Measurements from ENCODE around the gene CTDSPL.
A peak's percentile ranks its signal among the peaks of the same experiment; 100 is the strongest.

Gene CTDSPL

DNA sequence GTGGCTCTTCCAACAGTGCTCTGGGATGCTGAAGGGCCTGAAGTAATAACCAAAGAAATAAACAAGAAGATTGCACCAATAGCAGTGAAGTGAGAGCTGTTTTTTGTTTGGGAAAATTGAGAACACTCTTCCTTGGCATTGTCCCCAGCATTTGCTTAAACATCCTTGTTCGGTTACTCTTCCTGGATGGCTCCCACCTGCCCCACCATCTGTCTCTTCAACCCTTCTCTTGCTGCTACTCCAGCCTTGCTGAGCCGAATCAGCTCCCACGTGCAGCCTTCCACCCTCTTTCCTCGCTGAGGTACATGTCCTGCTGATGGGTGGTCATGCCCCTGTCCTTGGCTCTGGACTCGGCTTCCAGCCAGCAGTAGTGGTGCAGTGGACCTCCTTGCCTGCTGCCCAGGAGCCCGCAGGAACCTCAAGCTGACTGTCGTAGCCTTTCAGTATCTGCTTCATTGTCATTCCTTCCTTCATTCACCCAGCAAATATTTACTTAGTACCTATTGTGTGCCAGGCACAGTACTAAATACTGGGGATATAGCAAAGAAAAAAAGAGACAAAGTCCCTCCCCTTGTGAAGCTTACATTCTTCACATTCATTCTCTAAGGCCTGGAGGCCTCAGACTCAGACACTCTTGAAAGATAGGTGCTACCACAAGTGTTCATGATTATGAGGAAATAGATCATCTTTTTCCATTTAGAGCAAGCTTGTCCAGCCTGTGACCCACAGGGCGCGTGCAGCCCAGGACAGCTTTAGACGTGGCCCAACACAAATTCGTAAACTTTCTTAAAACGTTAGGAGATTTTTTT is 111.8 kb downstream of the CTDSPL start:
- TF ChIP-seq, protein P1, sequence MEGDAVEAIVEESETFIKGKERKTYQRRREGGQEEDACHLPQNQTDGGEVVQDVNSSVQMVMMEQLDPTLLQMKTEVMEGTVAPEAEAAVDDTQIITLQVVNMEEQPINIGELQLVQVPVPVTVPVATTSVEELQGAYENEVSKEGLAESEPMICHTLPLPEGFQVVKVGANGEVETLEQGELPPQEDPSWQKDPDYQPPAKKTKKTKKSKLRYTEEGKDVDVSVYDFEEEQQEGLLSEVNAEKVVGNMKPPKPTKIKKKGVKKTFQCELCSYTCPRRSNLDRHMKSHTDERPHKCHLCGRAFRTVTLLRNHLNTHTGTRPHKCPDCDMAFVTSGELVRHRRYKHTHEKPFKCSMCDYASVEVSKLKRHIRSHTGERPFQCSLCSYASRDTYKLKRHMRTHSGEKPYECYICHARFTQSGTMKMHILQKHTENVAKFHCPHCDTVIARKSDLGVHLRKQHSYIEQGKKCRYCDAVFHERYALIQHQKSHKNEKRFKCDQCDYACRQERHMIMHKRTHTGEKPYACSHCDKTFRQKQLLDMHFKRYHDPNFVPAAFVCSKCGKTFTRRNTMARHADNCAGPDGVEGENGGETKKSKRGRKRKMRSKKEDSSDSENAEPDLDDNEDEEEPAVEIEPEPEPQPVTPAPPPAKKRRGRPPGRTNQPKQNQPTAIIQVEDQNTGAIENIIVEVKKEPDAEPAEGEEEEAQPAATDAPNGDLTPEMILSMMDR (IDR thresholded peaks at IDR 0.05; ENCODE audit: low read depth, low read length, missing control alignments): no peak
- no peak for DNase-seq (ENCODE audit: low read depth)
- in situ Hi-C loops (cut with HindIII; ENCODE audit: low sequenced_read_pairs): loop anchor here (25.0 kb wide), 1 partner anchor 536 kb away; no protein-coding TSS in a partner anchor

DNA sequence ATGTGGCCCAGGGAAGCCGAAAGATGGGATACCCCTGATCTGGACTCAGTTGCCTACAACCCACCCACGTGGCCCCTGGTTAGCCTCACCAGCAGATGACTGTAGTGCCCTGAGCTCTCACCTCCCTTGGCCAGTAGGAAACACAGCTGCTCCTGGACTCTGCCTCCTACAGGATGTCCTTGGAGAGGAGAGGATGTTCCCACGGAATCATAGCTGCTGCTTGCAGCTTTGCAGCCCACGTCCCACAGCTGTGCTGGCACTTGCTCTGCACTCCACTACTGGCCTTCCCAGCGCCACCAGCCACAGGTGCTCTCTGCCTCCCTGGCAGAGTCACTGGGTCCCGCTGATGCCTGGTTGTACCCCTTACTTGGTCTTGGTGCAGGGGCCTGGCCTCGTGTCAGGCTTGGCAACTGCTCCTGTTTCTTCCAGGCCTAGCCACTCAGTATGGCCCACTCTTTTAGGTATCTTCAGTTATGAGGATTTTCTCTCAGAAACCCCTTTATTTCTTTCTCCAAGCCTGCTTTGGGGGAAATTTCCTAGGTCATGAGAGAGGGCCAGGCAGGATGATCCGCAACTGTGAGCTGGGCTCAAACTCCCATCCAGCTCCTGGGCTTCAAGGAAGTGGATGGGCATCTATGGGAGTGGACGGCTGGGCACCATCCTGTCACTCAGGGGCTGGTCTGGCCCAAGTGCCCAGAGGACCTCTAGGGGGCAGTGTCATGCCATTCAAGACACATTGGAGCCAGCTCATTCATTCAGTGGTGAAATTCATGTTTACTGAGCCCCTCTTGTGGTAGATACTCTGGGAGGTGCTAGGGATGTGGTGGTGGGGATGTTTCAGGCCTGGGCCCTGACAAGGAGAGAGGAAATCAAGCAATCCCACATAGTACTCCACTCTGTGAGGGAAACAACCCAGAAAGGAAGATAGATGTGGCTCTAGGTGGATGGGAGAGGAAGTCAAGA is 112.7 kb downstream of the CTDSPL start:
- DNase-seq (ENCODE audit: low read depth): peak; percentile 39
- H3K4me3 ChIP-seq (ENCODE audit: low read depth, low read length): no peak overlapping the region
- in situ Hi-C loops (cut with HindIII; ENCODE audit: low sequenced_read_pairs): loop anchor here (25.0 kb wide), 1 partner anchor 537 kb away; no protein-coding TSS in a partner anchor
- TF ChIP-seq, protein P1 (IDR thresholded peaks at IDR 0.05; ENCODE audit: low read depth, low read length, missing control alignments): peak; percentile 84

More for the DNA sequence above, 111.8 kb downstream of the CTDSPL start:
- no peak overlapping the region for H3K4me3 ChIP-seq (ENCODE audit: low read depth, low read length)

DNA sequence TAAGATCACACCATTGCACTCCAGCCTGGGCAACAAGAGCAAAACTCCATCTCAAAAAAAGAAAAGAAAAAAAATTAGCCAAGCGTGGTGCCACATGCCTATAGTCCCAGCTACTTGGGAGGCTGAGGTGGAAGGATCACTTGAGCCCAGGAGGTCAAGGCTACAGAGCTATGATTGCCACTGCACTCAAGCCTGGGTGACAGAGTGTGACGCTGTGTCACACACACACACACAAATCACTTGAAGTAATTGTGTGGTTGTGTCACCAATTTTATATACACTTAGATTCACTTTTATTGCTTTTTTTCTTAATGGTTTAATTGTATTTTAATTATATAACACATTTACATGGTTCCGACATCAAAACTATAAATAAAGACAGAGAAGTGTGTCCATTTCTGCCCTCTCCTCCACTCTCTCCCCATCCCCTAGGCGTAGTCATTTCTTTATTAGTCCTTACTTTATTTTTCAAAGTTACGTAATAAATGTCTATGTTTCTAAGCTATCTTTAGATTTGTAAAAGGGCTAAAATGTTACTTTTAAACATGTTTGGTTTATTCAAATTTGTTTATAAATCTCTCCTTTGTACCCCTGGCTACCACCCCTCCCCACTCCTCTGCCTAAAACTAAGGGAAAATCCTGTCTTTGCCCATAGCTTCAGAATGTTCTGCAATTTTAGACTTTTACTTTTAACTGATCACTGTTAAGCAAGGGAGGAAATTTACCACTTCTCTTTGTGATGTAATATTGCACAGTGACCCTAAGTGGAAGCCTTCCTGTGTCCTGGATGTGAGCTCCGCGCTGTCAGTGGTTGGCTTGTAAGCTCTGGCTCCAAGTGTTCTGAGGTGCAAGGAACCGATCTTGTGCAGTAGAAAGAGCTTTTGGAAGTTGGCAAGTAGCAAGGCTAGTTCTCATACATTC is 118.1 kb downstream of the CTDSPL start:
- DNase-seq (ENCODE audit: low read depth): no peak
- TF ChIP-seq, protein P1 (IDR thresholded peaks at IDR 0.05; ENCODE audit: low read depth, low read length, missing control alignments): no peak
- no peak overlapping the region for H3K4me3 ChIP-seq (ENCODE audit: low read depth, low read length)
- in situ Hi-C loops (cut with HindIII; ENCODE audit: low sequenced_read_pairs): no loop called here

DNA sequence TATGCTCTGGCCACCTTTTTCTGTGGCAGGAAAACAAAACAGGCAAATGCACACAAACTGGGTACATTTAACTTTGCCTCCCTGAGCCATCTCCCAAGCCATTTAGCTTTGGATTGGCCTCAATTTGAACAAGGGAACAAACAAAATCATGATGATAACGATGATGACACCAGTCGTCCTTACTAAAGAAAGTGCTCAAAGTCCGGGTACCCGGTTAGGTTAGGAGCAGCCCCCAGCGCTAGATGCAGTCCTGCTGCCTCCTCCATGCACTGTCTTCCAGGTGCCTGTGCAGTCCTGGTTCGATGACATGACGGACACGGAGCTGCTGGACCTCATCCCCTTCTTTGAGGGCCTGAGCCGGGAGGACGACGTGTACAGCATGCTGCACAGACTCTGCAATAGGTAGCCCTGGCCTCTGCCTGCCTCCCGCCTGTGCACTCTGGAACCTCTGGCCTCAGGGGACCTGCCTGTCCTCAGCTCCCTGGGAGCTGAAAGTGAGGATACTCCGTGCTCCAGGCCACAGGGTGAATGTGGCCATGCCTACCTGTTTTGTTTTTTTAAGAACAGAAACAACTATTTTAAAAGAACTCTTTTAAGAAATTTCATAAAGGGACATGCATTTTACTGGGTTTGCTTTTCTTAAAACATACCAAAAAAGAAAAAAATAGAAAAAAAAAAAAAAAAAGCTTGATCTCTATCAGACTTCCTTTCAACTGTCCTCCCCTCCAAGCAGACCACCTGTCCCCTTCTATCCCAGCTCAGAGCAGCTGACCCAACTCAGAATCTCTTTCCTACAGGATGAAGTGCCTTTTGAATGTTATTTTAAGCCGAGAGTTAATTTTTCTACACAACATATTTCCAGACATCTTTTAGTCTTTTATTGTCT is 119.0 kb downstream of the CTDSPL start:
- no peak for DNase-seq (ENCODE audit: low read depth)
- in situ Hi-C loops (cut with HindIII; ENCODE audit: low sequenced_read_pairs): no loop called here
- H3K4me3 ChIP-seq (ENCODE audit: low read depth, low read length): no peak overlapping the region
- TF ChIP-seq, protein P1 (IDR thresholded peaks at IDR 0.05; ENCODE audit: low read depth, low read length, missing control alignments): no peak

DNA sequence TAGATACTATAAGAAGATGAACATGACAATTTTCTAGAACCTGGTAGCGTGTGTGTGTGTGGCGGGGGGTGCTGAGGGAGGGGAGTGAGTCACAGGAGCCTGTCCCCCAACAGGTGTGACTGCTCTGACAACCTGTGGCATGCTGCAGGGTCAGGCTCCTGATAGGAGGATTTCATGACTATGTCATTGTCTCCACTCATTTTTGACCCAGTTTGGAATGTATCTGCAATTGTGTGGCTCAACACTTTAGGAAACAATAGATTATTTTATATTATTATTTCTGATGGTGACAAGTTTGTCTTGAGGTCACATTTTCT is 119.6 kb downstream of the CTDSPL start:
- in situ Hi-C loops (cut with HindIII; ENCODE audit: low sequenced_read_pairs): no loop called here
- no peak for DNase-seq (ENCODE audit: low read depth)
- TF ChIP-seq, protein P1 (IDR thresholded peaks at IDR 0.05; ENCODE audit: low read depth, low read length, missing control alignments): no peak
- no peak overlapping the region for H3K4me3 ChIP-seq (ENCODE audit: low read depth, low read length)
